ENCODE data around the gene TGFB2. TPM values are rescaled to one million over a fixed set of nuclear protein-coding genes. Genes with fewer than 3 reads are reported as not detected.

Gene TGFB2
- total and polyA plus RNA-seq, 2 experiments from 2014 or later, result 13.6 to 17.1 TPM

DNA sequence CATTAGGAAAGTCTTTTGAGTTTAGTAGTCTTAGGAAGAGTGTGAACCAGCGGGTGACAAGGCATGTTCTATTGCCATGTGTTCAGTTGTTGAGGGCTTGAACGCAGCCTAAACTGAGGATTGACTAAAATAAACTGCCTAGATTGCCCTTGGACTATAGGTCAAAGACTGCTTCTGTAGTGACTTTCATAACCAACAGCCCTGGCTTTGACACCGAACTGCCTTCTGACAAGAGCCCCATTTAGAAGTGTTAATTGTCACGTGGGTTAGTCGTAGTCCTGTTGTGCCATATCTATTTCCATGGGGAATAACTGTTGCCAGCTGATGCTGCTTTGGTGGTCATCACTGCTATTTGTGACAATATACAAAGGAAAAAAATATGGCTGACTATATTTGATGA, 90.4 kb downstream of the TGFB2 start:
- Histone ChIP-seq H3K79me2 (no peaks in the 10 kb centered on the region), H3K36me3 (replicated peaks; ENCODE audit: insufficient read depth, low read depth) (no peaks in the 10 kb centered on the region), H3K4me2 (no peak overlapping the region), H3K9me3 (ENCODE audit: low read depth) (no peaks in the 10 kb centered on the region), H3K27ac (no peak overlapping the region), H3K27me3 (no peaks in the 10 kb centered on the region), H3K9me2 (replicated peaks; ENCODE audit: insufficient read depth) (no peaks in the 10 kb centered on the region), H3K4me1 (ENCODE audit: insufficient read depth) (no peaks in the 10 kb centered on the region), H4K20me1 (ENCODE audit: insufficient read depth, poor library complexity, severe bottlenecking) (no peaks in the 10 kb centered on the region), H2AFZ (no peak overlapping the region), H3K4me3 (no peak overlapping the region)
- TF ChIP-seq EZH2 (IDR thresholded peaks at IDR 0.05; ENCODE audit: borderline replicate concordance) (no peak), EZH2phosphoT487 (IDR thresholded peaks at IDR 0.05; ENCODE audit: low read depth, severe bottlenecking, unreplicated experiment) (no peak)
- TF ChIP-seq, protein P1, sequence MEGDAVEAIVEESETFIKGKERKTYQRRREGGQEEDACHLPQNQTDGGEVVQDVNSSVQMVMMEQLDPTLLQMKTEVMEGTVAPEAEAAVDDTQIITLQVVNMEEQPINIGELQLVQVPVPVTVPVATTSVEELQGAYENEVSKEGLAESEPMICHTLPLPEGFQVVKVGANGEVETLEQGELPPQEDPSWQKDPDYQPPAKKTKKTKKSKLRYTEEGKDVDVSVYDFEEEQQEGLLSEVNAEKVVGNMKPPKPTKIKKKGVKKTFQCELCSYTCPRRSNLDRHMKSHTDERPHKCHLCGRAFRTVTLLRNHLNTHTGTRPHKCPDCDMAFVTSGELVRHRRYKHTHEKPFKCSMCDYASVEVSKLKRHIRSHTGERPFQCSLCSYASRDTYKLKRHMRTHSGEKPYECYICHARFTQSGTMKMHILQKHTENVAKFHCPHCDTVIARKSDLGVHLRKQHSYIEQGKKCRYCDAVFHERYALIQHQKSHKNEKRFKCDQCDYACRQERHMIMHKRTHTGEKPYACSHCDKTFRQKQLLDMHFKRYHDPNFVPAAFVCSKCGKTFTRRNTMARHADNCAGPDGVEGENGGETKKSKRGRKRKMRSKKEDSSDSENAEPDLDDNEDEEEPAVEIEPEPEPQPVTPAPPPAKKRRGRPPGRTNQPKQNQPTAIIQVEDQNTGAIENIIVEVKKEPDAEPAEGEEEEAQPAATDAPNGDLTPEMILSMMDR (IDR thresholded peaks at IDR 0.05; ENCODE audit: poor library complexity), result no peak
- no peak for DNase-seq (ENCODE audit: low spot score)
- 94% methylated on average over 5 of the region's 5 CpGs for WGBS (ENCODE audit: low lambda C conversion rate, missing lambda C conversion rate)

DNA sequence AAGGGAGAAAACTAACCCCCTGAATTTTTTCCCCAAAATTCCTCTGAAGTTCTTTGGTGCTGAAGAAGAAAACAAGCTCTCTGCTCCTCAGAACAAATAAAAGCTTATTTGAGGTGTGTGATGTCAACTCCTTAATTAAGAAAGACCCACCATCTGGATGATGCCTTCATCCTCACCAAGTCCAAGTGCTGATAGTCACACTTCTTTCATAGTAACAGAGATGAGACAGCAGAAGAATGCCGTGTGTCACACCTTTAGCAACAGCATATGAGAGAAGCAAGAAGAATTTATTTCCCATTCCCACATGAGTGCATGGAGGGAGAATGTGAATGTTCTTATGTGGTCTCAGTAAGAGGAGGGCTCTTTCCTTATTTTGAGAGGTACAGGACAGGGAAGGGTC, 91.2 kb downstream of the TGFB2 start:
- Histone ChIP-seq H3K27me3 (no peaks in the 10 kb centered on the region), H3K4me3 (no peak overlapping the region), H3K27ac (no peak overlapping the region), H3K4me1 (ENCODE audit: insufficient read depth) (no peaks in the 10 kb centered on the region), H2AFZ (no peak overlapping the region), H3K4me2 (no peak overlapping the region), H4K20me1 (ENCODE audit: insufficient read depth, poor library complexity, severe bottlenecking) (no peaks in the 10 kb centered on the region), H3K9me2 (replicated peaks; ENCODE audit: insufficient read depth) (no peaks in the 10 kb centered on the region), H3K9me3 (ENCODE audit: low read depth) (no peaks in the 10 kb centered on the region), H3K36me3 (replicated peaks; ENCODE audit: insufficient read depth, low read depth) (no peaks in the 10 kb centered on the region), H3K79me2 (no peaks in the 10 kb centered on the region)
- 94% methylated on average over 1 of the region's 1 CpG for WGBS (ENCODE audit: low lambda C conversion rate, missing lambda C conversion rate)
- TF ChIP-seq EZH2phosphoT487 (IDR thresholded peaks at IDR 0.05; ENCODE audit: low read depth, severe bottlenecking, unreplicated experiment), result no peak
- TF ChIP-seq, protein P1 (IDR thresholded peaks at IDR 0.05; ENCODE audit: poor library complexity), result no peak
- TF ChIP-seq EZH2 (IDR thresholded peaks at IDR 0.05; ENCODE audit: borderline replicate concordance), result no peak
- no peak for DNase-seq (ENCODE audit: low spot score)

DNA sequence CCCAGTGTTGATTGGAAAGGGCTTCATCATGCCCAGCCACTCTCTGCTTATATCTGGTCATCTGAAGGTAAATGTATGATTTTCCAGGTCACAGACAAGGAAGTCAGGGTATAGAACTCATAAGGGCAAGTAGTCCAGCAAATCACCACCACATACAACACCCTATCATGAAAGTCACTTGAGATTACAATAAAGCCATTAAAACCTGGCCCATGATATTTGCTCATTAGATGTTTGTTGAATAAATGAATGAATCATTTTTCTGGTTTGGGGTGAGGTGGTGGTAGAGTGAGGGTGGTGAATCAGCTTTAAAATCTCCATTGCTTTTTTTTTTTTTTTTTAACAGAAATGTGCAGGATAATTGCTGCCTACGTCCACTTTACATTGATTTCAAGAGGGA, 91.9 kb downstream of the TGFB2 start:
- no peak overlapping the region for H3K27ac ChIP-seq
- 95% methylated on average over 1 of the region's 1 CpG for WGBS (ENCODE audit: low lambda C conversion rate, missing lambda C conversion rate)
- TF ChIP-seq, protein P1 (IDR thresholded peaks at IDR 0.05; ENCODE audit: poor library complexity), result no peak
- TF ChIP-seq EZH2 (IDR thresholded peaks at IDR 0.05; ENCODE audit: borderline replicate concordance) (no peak), EZH2phosphoT487 (IDR thresholded peaks at IDR 0.05; ENCODE audit: low read depth, severe bottlenecking, unreplicated experiment) (no peak)

More for the DNA sequence above, 91.9 kb downstream of the TGFB2 start:
- Histone ChIP-seq H3K9me3 (ENCODE audit: low read depth) (no peaks in the 10 kb centered on the region), H3K27me3 (no peaks in the 10 kb centered on the region), H3K36me3 (replicated peaks; ENCODE audit: insufficient read depth, low read depth) (no peaks in the 10 kb centered on the region), H2AFZ (no peak overlapping the region), H3K4me2 (no peak overlapping the region), H3K79me2 (no peaks in the 10 kb centered on the region), H3K4me3 (no peak overlapping the region), H4K20me1 (ENCODE audit: insufficient read depth, poor library complexity, severe bottlenecking) (no peaks in the 10 kb centered on the region), H3K9me2 (replicated peaks; ENCODE audit: insufficient read depth) (no peaks in the 10 kb centered on the region), H3K4me1 (ENCODE audit: insufficient read depth) (no peaks in the 10 kb centered on the region)
- DNase-seq (ENCODE audit: low spot score), result no peak
